ENCODE measurements around the gene PABPC1L. TPM values are rescaled to one million over a fixed set of nuclear protein-coding genes. Genes with fewer than 3 reads are reported as not detected.
"Not testable (repeated sequence)": the region's sequence is repeated elsewhere in the genome, so short reads cannot be mapped to it uniquely, and the experiment has no call there.

PABPC1L gene
- 15.6 TPM for total RNA-seq

GRCh38 chr20:44909872-44910689 is at the start of gene PABPC1L:
Gene PABPC1L, plus strand, starts transcription at chr20:44910060. Its CDS starts 84 bp downstream, at chr20:44910144.
- peak; percentile 90 for ATAC-seq
- intact Hi-C loops (cut with DNase I) = no loop called here
- peak; percentile 70 for DNase-seq (ENCODE audit: low spot score)

- intact Hi-C loops (cut with DNase I) = no loop called here
- no peak for DNase-seq (ENCODE audit: low spot score)
- ATAC-seq = peak; percentile 83
These were observed 48.3 kb upstream of the PABPC1L start for GRCh38 chr20:44861531-44862006.

GRCh38 chr20:44862286-44862685 is 47.6 kb upstream of the PABPC1L start:
- intact Hi-C loops (cut with DNase I) = no loop called here
- DNase-seq (ENCODE audit: low spot score) (no peak), ATAC-seq (no peak)

- DNase-seq (ENCODE audit: low spot score); ATAC-seq; intact Hi-C loops (cut with DNase I): not testable (repeated sequence)
These were observed 46.3 kb upstream of the PABPC1L start for GRCh38 chr20:44863365-44864084.

GRCh38 chr20:44864493-44864892 is 45.4 kb upstream of the PABPC1L start:
- intact Hi-C loops (cut with DNase I); DNase-seq (ENCODE audit: low spot score); ATAC-seq: not testable (repeated sequence)

- intact Hi-C loops (cut with DNase I) = loop anchor here (5.0 kb wide), 2 partner anchors 120 to 185 kb away; partner anchors contain the start of gene KCNK15
- no peak for DNase-seq (ENCODE audit: low spot score)
- no peak for ATAC-seq
These were observed 43.0 kb upstream of the PABPC1L start for GRCh38 chr20:44866703-44867335.

GRCh38 chr20:44869471-44869870 is 40.4 kb upstream of the PABPC1L start:
- no peak for ATAC-seq
- DNase-seq (ENCODE audit: low spot score) = no peak
- intact Hi-C loops (cut with DNase I) = loop anchor here (5.0 kb wide), 2 partner anchors 122 to 187 kb away; partner anchors contain the start of gene KCNK15

- ATAC-seq; DNase-seq (ENCODE audit: low spot score); intact Hi-C loops (cut with DNase I): not testable (repeated sequence)
These were observed 27.5 kb upstream of the PABPC1L start for GRCh38 chr20:44882360-44882759.

GRCh38 chr20:44883214-44883902 is 26.5 kb upstream of the PABPC1L start:
- intact Hi-C loops (cut with DNase I) = no loop called here
- no peak for DNase-seq (ENCODE audit: low spot score)

GRCh38 chr20:44884907-44885391 is 24.9 kb upstream of the PABPC1L start:
- ATAC-seq (peak; percentile 18), DNase-seq (ENCODE audit: low spot score) (no peak)
- intact Hi-C loops (cut with DNase I) = no loop called here

More at GRCh38 chr20:44883214-44883902, 26.5 kb upstream of the PABPC1L start:
- ATAC-seq = no peak

GRCh38 chr20:44885392-44886265 is 24.2 kb upstream of the PABPC1L start, which contains the start of gene YWHAB:
Gene YWHAB, plus strand, starts transcription at chr20:44885705. Its CDS starts 15,829 bp downstream, at chr20:44901534.
- DNase-seq (ENCODE audit: low spot score) = peak; percentile 99
- ATAC-seq = peak; percentile 100
- intact Hi-C loops (cut with DNase I) = no loop called here

GRCh38 chr20:44886266-44886651 is 23.6 kb upstream of the PABPC1L start:
- intact Hi-C loops (cut with DNase I) = no loop called here
- ATAC-seq (no peak), DNase-seq (ENCODE audit: low spot score) (no peak)

- ATAC-seq = no peak
- no peak for DNase-seq (ENCODE audit: low spot score)
- intact Hi-C loops (cut with DNase I) = no loop called here
These were observed 23.0 kb upstream of the PABPC1L start for GRCh38 chr20:44886828-44887227.

GRCh38 chr20:44887466-44887865 is 22.4 kb upstream of the PABPC1L start:
- ATAC-seq = no peak
- no peak for DNase-seq (ENCODE audit: low spot score)
- intact Hi-C loops (cut with DNase I) = no loop called here

- no peak for ATAC-seq
- intact Hi-C loops (cut with DNase I) = no loop called here
- no peak for DNase-seq (ENCODE audit: low spot score)
These were observed 21.4 kb upstream of the PABPC1L start for GRCh38 chr20:44888226-44889103.

- intact Hi-C loops (cut with DNase I) = no loop called here
- no peak for DNase-seq (ENCODE audit: low spot score)
- no peak for ATAC-seq
These were observed 18.0 kb upstream of the PABPC1L start for GRCh38 chr20:44891826-44892225.

- ATAC-seq (no peak), DNase-seq (ENCODE audit: low spot score) (no peak)
- intact Hi-C loops (cut with DNase I) = no loop called here
These were observed 14.9 kb upstream of the PABPC1L start for GRCh38 chr20:44894959-44895358.
